DND-41 (cell line): Measurements from ENCODE around the gene CFAP61.

Experiments
- ATAC-seq: fragments of 200-7000 bp; cut with Tn5 transposase; 3 replicates; pipeline ENCODE4 v1.9.1; 2021; ENCODE audit warnings: low read depth; ENCODE audit not compliant: insufficient read depth
- DNase-seq: peaks from one replicate; pipeline ENCODE4 v3.0.0-alpha.2; 2020
- H2AFZ ChIP-seq: 2 replicates; pipeline ENCODE4 v1.6.0; 2012; ENCODE audit warnings: low read depth, low read length
- H3K27ac ChIP-seq: 2 replicates; pipeline ENCODE4 v1.5.1; 2012; ENCODE audit warnings: low read length, inconsistent platforms
- H3K27me3 ChIP-seq: fragments of 200-600 bp; sonication (generic); 2 replicates; pipeline ENCODE4 v1.6.0; 2012; ENCODE audit warnings: low read length, mild to moderate bottlenecking, inconsistent platforms; ENCODE audit not compliant: insufficient read depth, poor library complexity
- H3K36me3 ChIP-seq: 2 replicates; pipeline ENCODE4 v1.5.1; 2012; ENCODE audit warnings: low read length, inconsistent platforms; ENCODE audit not compliant: insufficient read depth
- H3K4me1 ChIP-seq: 2 replicates; pipeline ENCODE4 v1.5.1; 2012; ENCODE audit warnings: mild to moderate bottlenecking, low read length; ENCODE audit not compliant: insufficient read depth
- H3K4me2 ChIP-seq: 2 replicates; pipeline ENCODE4 v1.6.0; 2012; ENCODE audit warnings: mild to moderate bottlenecking, moderate library complexity, low read length, inconsistent platforms; ENCODE audit not compliant: insufficient read depth
- H3K4me3 ChIP-seq, 2 experiments: fragments of 200-600 bp in 1 of 2; shearing (Covaris generic) in 1 of 2; 2 replicates each; pipeline ENCODE4 v1.5.1; 2012 to 2016; ENCODE audit warnings: inconsistent platforms in 2 of 2, low read length in 2 of 2, mild to moderate bottlenecking in 2 of 2, low read depth in 1 of 2, moderate library complexity in 1 of 2
- H3K79me2 ChIP-seq: 2 replicates; pipeline ENCODE4 v1.6.0; 2012; ENCODE audit warnings: low read length, inconsistent platforms; ENCODE audit not compliant: insufficient read depth
- H3K9ac ChIP-seq: 2 replicates; pipeline ENCODE4 v1.6.0; 2012; ENCODE audit warnings: low read depth, mild to moderate bottlenecking, inconsistent platforms, low read length, moderate library complexity
- H3K9me3 ChIP-seq: 2 replicates; pipeline ENCODE4 v1.5.1; 2012; ENCODE audit warnings: low read length, moderate library complexity, mild to moderate bottlenecking, inconsistent platforms; ENCODE audit not compliant: insufficient read depth, severe bottlenecking
- H4K20me1 ChIP-seq: 2 replicates; pipeline ENCODE4 v1.6.0; 2012; ENCODE audit warnings: low read length; ENCODE audit not compliant: insufficient read depth
- CTCF ChIP-seq: IDR thresholded peaks from 2 replicates; pipeline ENCODE4 v1.5.1; 2012; ENCODE audit warnings: borderline replicate concordance, low read length, moderate library complexity, mild to moderate bottlenecking; ENCODE audit not compliant: poor library complexity, severe bottlenecking; ENCODE audit errors: extremely low read depth
- EZH2 ChIP-seq: IDR thresholded peaks from 3 replicates; pipeline ENCODE4 v1.6.1; 2012; ENCODE audit warnings: borderline replicate concordance, low read depth, mild to moderate bottlenecking, moderate library complexity, low read length, inconsistent platforms; ENCODE audit not compliant: severe bottlenecking

The CFAP61 gene

GRCh38 chr20:20292472-20292871 is 240.1 kb downstream of the CFAP61 start:
- no peaks in the 10 kb centered on the region for H3K9me3 ChIP-seq
- no peak overlapping the region for H3K27ac ChIP-seq
- DNase-seq: no peak
- no peaks in the 10 kb centered on the region for H3K79me2 ChIP-seq
- H3K27me3 ChIP-seq: no peaks in the 10 kb centered on the region
- TF ChIP-seq CTCF (no peak), EZH2 (no peak)
- H3K4me2 ChIP-seq: no peak overlapping the region
- no peak overlapping the region for H2AFZ ChIP-seq
- H3K4me3 ChIP-seq: no peak overlapping the region
- H3K36me3 ChIP-seq: no peaks in the 10 kb centered on the region
- H4K20me1 ChIP-seq: no peaks in the 10 kb centered on the region
- no peaks in the 10 kb centered on the region for H3K4me1 ChIP-seq
- ATAC-seq: no peak
- no peak overlapping the region for H3K9ac ChIP-seq

- H3K27me3 ChIP-seq: no peaks in the 10 kb centered on the region
- H2AFZ ChIP-seq: no peak overlapping the region
- ATAC-seq: no peak
- no peaks in the 10 kb centered on the region for H4K20me1 ChIP-seq
- H3K4me2 ChIP-seq: no peak overlapping the region
- no peaks in the 10 kb centered on the region for H3K9me3 ChIP-seq
- no peaks in the 10 kb centered on the region for H3K36me3 ChIP-seq
- H3K4me3 ChIP-seq: no peak overlapping the region
- no peaks in the 10 kb centered on the region for H3K4me1 ChIP-seq
- DNase-seq: no peak
- TF ChIP-seq CTCF: no peak
- TF ChIP-seq EZH2: no peak
- H3K27ac ChIP-seq: no peak overlapping the region
- no peaks in the 10 kb centered on the region for H3K79me2 ChIP-seq
- no peak overlapping the region for H3K9ac ChIP-seq
Measured at GRCh38 chr20:20293141-20293540, 240.8 kb downstream of the CFAP61 start.

GRCh38 chr20:20293691-20294385 is 241.5 kb downstream of the CFAP61 start:
- no peaks in the 10 kb centered on the region for H3K9me3 ChIP-seq
- no peaks in the 10 kb centered on the region for H3K79me2 ChIP-seq
- no peak overlapping the region for H3K4me3 ChIP-seq

More at GRCh38 chr20:20293691-20294385, 241.5 kb downstream of the CFAP61 start:
- TF ChIP-seq CTCF: no peak
- TF ChIP-seq EZH2: no peak
- Histone ChIP-seq H3K4me2 (no peak overlapping the region), H3K27ac (no peak overlapping the region), H2AFZ (no peak overlapping the region), H3K4me1 (no peaks in the 10 kb centered on the region), H3K27me3 (no peaks in the 10 kb centered on the region), H4K20me1 (no peaks in the 10 kb centered on the region), H3K36me3 (no peaks in the 10 kb centered on the region), H3K9ac (no peak overlapping the region)
- ATAC-seq (no peak), DNase-seq (no peak)
